HepG2 (cell line): ENCODE results near the gene PCBD2. TPM values are rescaled to one million over a fixed set of nuclear protein-coding genes. Genes with fewer than 3 reads are reported as not detected.

Experiments
- ARHGAP35 ChIP-seq: sonication (generic); formaldehyde crosslinking; IDR thresholded peaks from 2 replicates; pipeline ENCODE4 v1.9.0; 2022; ENCODE audit warnings: mild to moderate bottlenecking, inconsistent platforms, moderate library complexity, missing genetic modification reagents, borderline replicate concordance
- CAMTA2 ChIP-seq: sonication (generic); formaldehyde crosslinking; IDR thresholded peaks from 2 replicates; pipeline ENCODE4 v1.4.0; 2020; ENCODE audit warnings: mild to moderate bottlenecking, missing genetic modification reagents, borderline replicate concordance
- DMAP1 ChIP-seq: IDR thresholded peaks from 2 replicates; pipeline ENCODE4 v1.6.1; 2016
- EP300 ChIP-seq, 3 experiments: sonication (generic) in 1 of 3; formaldehyde crosslinking in 1 of 3; IDR thresholded peaks; 2 replicates each; pipeline versions ENCODE4 v1.5.1 to v1.6.1; 2011 to 2020; ENCODE audit warnings: low read depth in 2 of 3, low read length in 2 of 3, borderline replicate concordance in 1 of 3, improper control_type of control experiment in 1 of 3, mild to moderate bottlenecking in 1 of 3, missing genetic modification reagents in 1 of 3, moderate library complexity in 1 of 3
- FOXA1 ChIP-seq, 2 experiments: fragments of 450-650 bp in 1 of 2; sonication (generic) in 1 of 2; formaldehyde crosslinking in 1 of 2; IDR thresholded peaks; 2 replicates each; pipeline versions ENCODE4 v1.4.0 to v1.6.1; 2016 to 2020; ENCODE audit warnings: missing genetic modification reagents in 1 of 2
- KLF13 ChIP-seq: sonication (generic); formaldehyde crosslinking; IDR thresholded peaks from 2 replicates; pipeline ENCODE4 v1.4.0; 2020; ENCODE audit warnings: mild to moderate bottlenecking, missing genetic modification reagents
- MAFK ChIP-seq, 2 experiments: IDR thresholded peaks in 1 of 2; conservative IDR thresholded peaks in 1 of 2; 2 replicates each; pipeline ENCODE4 v1.6.1; 2011; ENCODE audit warnings: improper control_type of control experiment in 2 of 2, low read length in 2 of 2
- MED8 ChIP-seq: sonication (generic); formaldehyde crosslinking; IDR thresholded peaks from 2 replicates; pipeline ENCODE4 v1.8.1; 2023; ENCODE audit warnings: mild to moderate bottlenecking, missing genetic modification reagents; ENCODE audit not compliant: insufficient replicate concordance
- MEF2D ChIP-seq: sonication (generic); formaldehyde crosslinking; IDR thresholded peaks from 2 replicates; pipeline ENCODE4 v1.5.1; 2020; ENCODE audit warnings: mild to moderate bottlenecking, missing genetic modification reagents
- NFKB2 ChIP-seq: sonication (generic); formaldehyde crosslinking; IDR thresholded peaks from 2 replicates; pipeline ENCODE4 v1.4.0; 2020; ENCODE audit warnings: missing genetic modification reagents, borderline replicate concordance
- NPAS2 ChIP-seq: sonication (generic); formaldehyde crosslinking; IDR thresholded peaks from 2 replicates; pipeline ENCODE4 v1.8.0; 2022; ENCODE audit warnings: mild to moderate bottlenecking, missing genetic modification reagents, borderline replicate concordance
- PHF21A ChIP-seq: sonication (generic); formaldehyde crosslinking; IDR thresholded peaks from 2 replicates; pipeline ENCODE4 v1.5.0; 2020; ENCODE audit warnings: mild to moderate bottlenecking, missing genetic modification reagents
- PRPF4 ChIP-seq: fragments of 200-400 bp; formaldehyde crosslinking; IDR thresholded peaks from 2 replicates; pipeline ENCODE4 v1.6.1; 2016; ENCODE audit warnings: low read length, low read depth; ENCODE audit not compliant: poor library complexity, severe bottlenecking
- PTBP1 ChIP-seq: fragments of 200-400 bp; formaldehyde crosslinking; IDR thresholded peaks from 2 replicates; pipeline ENCODE4 v1.6.1; 2018; ENCODE audit warnings: low read length, low read depth; ENCODE audit not compliant: poor library complexity, severe bottlenecking
- RAD21 ChIP-seq: fragments of 450-650 bp; formaldehyde crosslinking; IDR thresholded peaks from 2 replicates; pipeline ENCODE4 v1.5.0; 2020; ENCODE audit warnings: mild to moderate bottlenecking
- RARA ChIP-seq: IDR thresholded peaks from 2 replicates; pipeline ENCODE4 v1.6.1; 2016; ENCODE audit warnings: missing genetic modification reagents, missing compliant biosample characterization
- ZBTB20 ChIP-seq: sonication (generic); formaldehyde crosslinking; IDR thresholded peaks from 2 replicates; pipeline ENCODE4 v1.8.1; 2023; ENCODE audit warnings: missing genetic modification reagents, low read depth, mild to moderate bottlenecking, borderline replicate concordance
- ZMYM2 ChIP-seq: sonication (generic); formaldehyde crosslinking; IDR thresholded peaks from 2 replicates; pipeline ENCODE4 v1.8.0; 2022; ENCODE audit warnings: mild to moderate bottlenecking, missing genetic modification reagents
- ZNF326 ChIP-seq: sonication (generic); formaldehyde crosslinking; IDR thresholded peaks from 2 replicates; pipeline ENCODE4 v1.4.0; 2020; ENCODE audit warnings: missing genetic modification reagents, borderline replicate concordance
- ZNF329 ChIP-seq: sonication (generic); formaldehyde crosslinking; IDR thresholded peaks from 2 replicates; pipeline ENCODE4 v1.9.0; 2021; ENCODE audit warnings: low read depth, mild to moderate bottlenecking, missing genetic modification reagents
- ZNF33B ChIP-seq: sonication (generic); formaldehyde crosslinking; IDR thresholded peaks from 2 replicates; pipeline ENCODE4 v1.5.1; 2020; ENCODE audit warnings: mild to moderate bottlenecking, missing genetic modification reagents
- ZNF7 ChIP-seq: IDR thresholded peaks from 2 replicates; pipeline ENCODE4 v1.6.1; 2016; ENCODE audit warnings: missing biosample characterization, missing genetic modification reagents
- ZNF891 ChIP-seq: sonication (generic); formaldehyde crosslinking; IDR thresholded peaks from 2 replicates; pipeline ENCODE4 v1.5.0; 2020; ENCODE audit warnings: mild to moderate bottlenecking, missing genetic modification reagents
- ZZZ3 ChIP-seq: sonication (generic); formaldehyde crosslinking; IDR thresholded peaks from 2 replicates; pipeline ENCODE4 v1.4.0; 2020; ENCODE audit warnings: missing genetic modification reagents, mild to moderate bottlenecking, borderline replicate concordance
- polyA plus RNA-seq, 8 experiments: library from polyadenylated mRNA; depleted of rRNA in 3 of 8; stranded (reverse) in 7 of 8; unstranded in 1 of 8; fragments of >200 nt; fragmentation: Illumina TruSeq in 4 of 8; extraction: Trizol in 4 of 8; gene quantifications; 2 replicates each; pipeline versions ENCODE4 v1.2.1 to v1.2.3, GENCODE V29; 2011 to 2016; ENCODE audit warnings: low read depth in 4 of 8, missing spikeins in 1 of 8, mixed read lengths in 1 of 8; ENCODE audit not compliant: insufficient read depth in 1 of 8
- total RNA-seq, 5 experiments: library from RNA; depleted of rRNA; stranded (reverse); fragments of >200 nt; fragmentation: Illumina TruSeq; extraction: Trizol; gene quantifications; 2 replicates each; pipeline ENCODE4 v1.2.3, GENCODE V29; 2016; ENCODE audit warnings: low read depth in 1 of 5
- TF ChIP-seq, protein P1 (sequence below): sonication (generic); formaldehyde crosslinking; IDR thresholded peaks from 2 replicates; pipeline ENCODE4 v1.5.1; 2020; ENCODE audit warnings: missing genetic modification reagents, mild to moderate bottlenecking, borderline replicate concordance
- TF ChIP-seq, protein P2 (sequence below): sonication (generic); formaldehyde crosslinking; IDR thresholded peaks from 2 replicates; pipeline ENCODE4 v1.8.1; 2023; ENCODE audit warnings: mild to moderate bottlenecking, missing genetic modification reagents, borderline replicate concordance
- TF ChIP-seq, protein P3 (sequence below): sonication (generic); formaldehyde crosslinking; IDR thresholded peaks from 2 replicates; pipeline ENCODE4 v1.5.1; 2020; ENCODE audit warnings: missing genetic modification reagents, mild to moderate bottlenecking, borderline replicate concordance

Gene PCBD2
- total and polyA plus RNA-seq, 2 of the 13 experiments (the other 11 are each of a cell fraction or from before 2014, with no cell fraction given) = 5.5 to 12.0 TPM

DNA sequence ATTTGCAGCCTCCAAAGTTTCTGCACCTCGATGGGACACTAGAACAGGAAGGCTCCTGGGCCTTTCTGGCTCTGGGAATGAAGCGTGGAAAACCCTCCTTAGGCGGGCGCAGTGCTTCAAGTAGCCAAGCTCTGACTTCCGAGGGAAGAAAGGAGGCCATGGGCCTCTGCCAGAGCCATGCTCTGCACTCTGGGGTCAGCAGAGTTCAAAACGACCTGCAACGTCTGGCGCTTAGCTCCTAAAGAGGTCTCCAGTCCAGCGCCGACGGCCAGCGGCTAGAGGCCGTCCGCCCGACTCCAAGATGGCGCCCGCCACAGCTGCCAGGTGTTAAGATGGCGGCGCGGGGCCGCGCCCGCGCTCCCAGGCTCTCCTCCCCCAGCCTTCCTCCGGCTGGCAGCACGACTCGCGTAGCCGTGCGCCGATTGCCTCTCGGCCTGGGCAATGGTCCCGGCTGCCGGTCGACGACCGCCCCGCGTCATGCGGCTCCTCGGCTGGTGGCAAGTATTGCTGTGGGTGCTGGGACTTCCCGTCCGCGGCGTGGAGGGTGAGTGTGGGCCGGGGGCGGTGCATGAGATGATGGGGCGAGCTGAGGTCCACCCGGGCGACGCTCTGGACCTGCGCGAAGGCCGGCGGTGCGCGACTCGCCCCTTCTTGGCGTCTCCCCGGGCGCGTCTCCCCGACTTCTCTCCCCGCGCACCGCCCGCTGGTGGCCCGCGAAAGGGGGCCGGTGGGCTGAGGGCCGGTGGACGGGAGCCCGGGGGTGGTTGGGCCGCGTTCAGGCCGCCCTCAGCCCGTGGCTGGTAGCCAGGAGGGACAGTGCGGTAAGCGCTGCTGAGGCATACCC lies 30.7 kb upstream of the PCBD2 start, which contains the start of gene TXNDC15 (continued):
- TF ChIP-seq FOXA1 (IDR thresholded peaks at IDR 0.05) (no peak), FOXA1 (CRISPR knock-in tag; IDR thresholded peaks at IDR 0.05) (no peak), KLF13 (CRISPR knock-in tag) (no peak), ZZZ3 (CRISPR knock-in tag) (no peak), ZNF329 (CRISPR knock-in tag) (0 out of 2 replicates have a peak, but pooled peaks have one; percentile 58), ARHGAP35 (CRISPR knock-in tag) (peak; percentile 69; the same call in 1 of the 2 replicates), PTBP1 (peak; percentile 71), MEF2D (CRISPR knock-in tag) (peak; percentile 30; the same call in 1 of the 2 replicates), NPAS2 (CRISPR knock-in tag) (no peak), ZMYM2 (CRISPR knock-in tag) (no peak), MED8 (peak; percentile 96), CAMTA2 (CRISPR knock-in tag) (peak; percentile 94; the same call in 1 of the 2 replicates), DMAP1 (CRISPR knock-in tag) (peak; percentile 90; the same call in 1 of the 2 replicates), EP300 (IDR thresholded peaks at IDR 0.05; ENCODE audit: low read depth in 2 of 2, low read length in 2 of 2) (no peak), EP300 (CRISPR knock-in tag; IDR thresholded peaks at IDR 0.05; ENCODE audit: borderline replicate concordance) (no peak), PHF21A (peak; percentile 73), RAD21 (CRISPR knock-in tag) (no peak; the same call in 1 of the 2 replicates), ZNF891 (peak; percentile 76), RARA (peak; percentile 64), ZBTB20 (CRISPR knock-in tag) (no peak), PRPF4 (no peak), ZNF326 (no peak), ZNF33B (peak; percentile 83; the same call in 1 of the 2 replicates), NFKB2 (CRISPR knock-in tag) (peak; percentile 93; the same call in 1 of the 2 replicates), MAFK (conservative IDR thresholded peaks at IDR 0.05 in 1 of 2, IDR thresholded peaks at IDR 0.05 in 1 of 2; ENCODE audit: low read length in 2 of 2) (no peak), ZNF7 (peak; percentile 20; the same call in 1 of the 2 replicates)
- TF ChIP-seq, protein P1, sequence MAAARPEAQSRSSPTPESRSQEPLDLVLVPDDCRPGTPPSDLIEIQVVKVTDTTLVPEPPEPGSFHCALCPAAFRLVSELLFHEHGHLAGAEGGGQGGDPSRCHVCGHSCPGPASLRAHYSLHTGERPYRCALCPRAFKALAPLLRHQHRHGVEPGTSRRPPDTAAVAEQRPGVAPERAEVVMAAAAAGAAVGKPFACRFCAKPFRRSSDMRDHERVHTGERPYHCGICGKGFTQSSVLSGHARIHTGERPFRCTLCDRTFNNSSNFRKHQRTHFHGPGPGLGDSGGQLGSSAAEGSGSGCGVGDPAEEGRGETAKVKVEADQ (CRISPR knock-in tag) = peak; percentile 94
- TF ChIP-seq, protein P2, sequence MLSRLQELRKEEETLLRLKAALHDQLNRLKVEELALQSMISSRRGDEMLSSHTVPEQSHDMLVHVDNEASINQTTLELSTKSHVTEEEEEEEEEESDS (CRISPR knock-in tag) = no peak
- TF ChIP-seq, protein P3, sequence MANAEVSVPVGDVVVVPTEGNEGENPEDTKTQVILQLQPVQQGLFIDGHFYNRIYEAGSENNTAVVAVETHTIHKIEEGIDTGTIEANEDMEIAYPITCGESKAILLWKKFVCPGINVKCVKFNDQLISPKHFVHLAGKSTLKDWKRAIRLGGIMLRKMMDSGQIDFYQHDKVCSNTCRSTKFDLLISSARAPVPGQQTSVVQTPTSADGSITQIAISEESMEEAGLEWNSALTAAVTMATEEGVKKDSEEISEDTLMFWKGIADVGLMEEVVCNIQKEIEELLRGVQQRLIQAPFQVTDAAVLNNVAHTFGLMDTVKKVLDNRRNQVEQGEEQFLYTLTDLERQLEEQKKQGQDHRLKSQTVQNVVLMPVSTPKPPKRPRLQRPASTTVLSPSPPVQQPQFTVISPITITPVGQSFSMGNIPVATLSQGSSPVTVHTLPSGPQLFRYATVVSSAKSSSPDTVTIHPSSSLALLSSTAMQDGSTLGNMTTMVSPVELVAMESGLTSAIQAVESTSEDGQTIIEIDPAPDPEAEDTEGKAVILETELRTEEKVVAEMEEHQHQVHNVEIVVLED (CRISPR knock-in tag) = peak; percentile 88
